GM12891 (cell line): Measurements from ENCODE around the gene PLCH2.

Experiments
- PAX5 ChIP-seq: IDR thresholded peaks from 2 replicates; pipeline ENCODE4 v1.6.1; 2011; ENCODE audit warnings: low read length, moderate library complexity, mild to moderate bottlenecking; ENCODE audit not compliant: insufficient read depth, severe bottlenecking
- POLR2A ChIP-seq: IDR thresholded peaks from 2 replicates; pipeline ENCODE4 v1.6.1; 2011; ENCODE audit warnings: low read depth, low read length, control low read depth
- POLR2AphosphoS5 ChIP-seq: IDR thresholded peaks from 2 replicates; pipeline ENCODE4 v1.6.1; 2011; ENCODE audit warnings: low read depth, low read length, control low read depth
- POU2F2 ChIP-seq: IDR thresholded peaks from 2 replicates; pipeline ENCODE4 v1.6.1; 2011; ENCODE audit warnings: low read depth, mild to moderate bottlenecking, control low read depth, low read length, moderate library complexity
- SPI1 ChIP-seq: IDR thresholded peaks from 2 replicates; pipeline ENCODE4 v1.6.1; 2011; ENCODE audit warnings: low read depth, low read length, control low read depth
- TAF1 ChIP-seq: IDR thresholded peaks from 2 replicates; pipeline ENCODE4 v1.6.1; 2011; ENCODE audit warnings: low read depth, low read length, control low read depth

- TF ChIP-seq PAX5, result no peak
- TF ChIP-seq POLR2A, result no peak
- no peak for TF ChIP-seq SPI1
- no peak for TF ChIP-seq POLR2AphosphoS5
- TF ChIP-seq TAF1, result no peak
- no peak for TF ChIP-seq POU2F2
These were observed 5.6 kb upstream of the PLCH2 start for GRCh38 chr1:2470290-2471158.
